HepG2 (cell line): ENCODE results near the gene FAAP100. TPM values are rescaled to one million over a fixed set of nuclear protein-coding genes. Genes with fewer than 3 reads are reported as not detected.

Experiments
- ATAC-seq: fragments of 200-7000 bp; cut with Tn5 transposase; 3 replicates; pipeline ENCODE4 v1.9.1; 2020; ENCODE audit warnings: mild to moderate bottlenecking, moderate library complexity
- BruUV-seq: library from RNA; stranded (reverse); fragments of 400-500 nt; replicated peaks from 2 replicates; lab custom pipeline; 2021; lab: Mats Ljungman, UMichigan
- CTCF ChIA-PET: fragments of 300-600 bp; formaldehyde crosslinking; extraction: SDS; loops from one replicate; lab custom pipeline; 2021; ENCODE audit warnings: low total read pairs, inconsistent platforms, low intra/inter-chr PET ratio; lab: Yijun Ruan, JAX
- POLR2A ChIA-PET: fragments of 350-600 bp; sonication (Branson Sonifier 250); formaldehyde crosslinking; loops from one replicate; lab custom pipeline; 2020; ENCODE audit warnings: antibody characterized with exemption, inconsistent platforms; lab: Yijun Ruan, JAX
- DNase-seq: peaks from one replicate; pipeline ENCODE4 v3.0.0-alpha.2; 2015; ENCODE audit warnings: low spot score
- FAIRE-seq: peaks from 3 replicates; lab custom pipeline; 2011; peaks lifted over from hg19 to GRCh38; lab: Jason Lieb, UNC
- H2AFZ ChIP-seq: one replicate; pipeline ENCODE4 v1.6.1; 2011; ENCODE audit warnings: low read length, inconsistent platforms
- H3K27ac ChIP-seq: fragments of 300-600 bp; 3 replicates; pipeline ENCODE4 v1.8.0; 2011; ENCODE audit warnings: mixed run types, mild to moderate bottlenecking, mixed read lengths, low read length, inconsistent platforms; ENCODE audit not compliant: insufficient read depth; ENCODE audit errors: extremely low read length
- H3K27me3 ChIP-seq, 2 experiments: fragments of 200-600 bp in 1 of 2; 2 replicates in 1 of 2; 3 replicates in 1 of 2; pipeline versions ENCODE4 v1.6.0 to v1.8.0; 2011; ENCODE audit warnings: low read length in 2 of 2, mild to moderate bottlenecking in 2 of 2, moderate library complexity in 2 of 2, inconsistent platforms in 1 of 2; ENCODE audit not compliant: insufficient read depth in 2 of 2, control insufficient read depth in 1 of 2
- H3K36me3 ChIP-seq, 2 experiments: fragments of 200-600 bp in 1 of 2; replicated peaks in 1 of 2; 2 replicates in 1 of 2; 3 replicates in 1 of 2; pipeline versions ENCODE4 v1.5.1 to v1.8.0; 2011; ENCODE audit warnings: low read length in 2 of 2, inconsistent platforms in 1 of 2; ENCODE audit not compliant: insufficient read depth in 2 of 2, control insufficient read depth in 1 of 2
- H3K4me1 ChIP-seq: 2 replicates; pipeline ENCODE4 v1.5.1; 2012; ENCODE audit warnings: low read length, inconsistent platforms; ENCODE audit not compliant: insufficient read depth
- H3K4me2 ChIP-seq: 2 replicates; pipeline ENCODE4 v1.6.0; 2011; ENCODE audit warnings: low read depth, low read length, inconsistent platforms
- H3K4me3 ChIP-seq, 3 experiments: fragments of 200-600 bp in 1 of 3; sonication (generic), shearing (Covaris generic) in 1 of 3; replicated peaks in 1 of 3; 2 replicates each; pipeline ENCODE4 v1.5.1; 2011 to 2016; ENCODE audit warnings: low read length in 3 of 3, inconsistent platforms in 2 of 3, low read depth in 2 of 3, mild to moderate bottlenecking in 2 of 3, control low read depth in 1 of 3, mixed read lengths in 1 of 3; ENCODE audit not compliant: insufficient read depth in 1 of 3
- H3K79me2 ChIP-seq: one replicate; pipeline ENCODE4 v1.6.1; 2011; ENCODE audit warnings: low read length, inconsistent platforms; ENCODE audit not compliant: insufficient read depth
- H3K9ac ChIP-seq: 2 replicates; pipeline ENCODE4 v1.6.0; 2011; ENCODE audit warnings: mild to moderate bottlenecking, low read depth, low read length, inconsistent platforms; ENCODE audit not compliant: insufficient read depth
- H3K9me3 ChIP-seq: 2 replicates; pipeline ENCODE4 v1.5.1; 2012; ENCODE audit warnings: mild to moderate bottlenecking, low read length
- H4K20me1 ChIP-seq: 2 replicates; pipeline ENCODE4 v1.6.0; 2011; ENCODE audit warnings: inconsistent platforms, mild to moderate bottlenecking, low read length, moderate library complexity; ENCODE audit not compliant: insufficient read depth
- HNF4A ChIP-seq: sonication (generic); formaldehyde crosslinking; IDR thresholded peaks from 2 replicates; pipeline ENCODE4 v1.4.0; 2020; ENCODE audit warnings: missing genetic modification reagents
- ZSCAN20 ChIP-seq: sonication (generic); formaldehyde crosslinking; IDR thresholded peaks from 2 replicates; pipeline ENCODE4 v1.4.0; 2020; ENCODE audit warnings: missing genetic modification reagents, mild to moderate bottlenecking, borderline replicate concordance
- WGBS: methylation state at CpG from one replicate; pipeline ENCODE4 v1.1.6; 2017; ENCODE audit warnings: low lambda C conversion rate; 5-methylcytosine and 5-hydroxymethylcytosine counted together
- in situ Hi-C: cut with HindIII; loops from 2 replicates; pipeline ENCODE4 v1.10.0; 2017; ENCODE audit warnings: low pct_unique_long_range_greater_than_20kb; ENCODE audit not compliant: extremely low pct_ligation_motif_present
- intact Hi-C: fragments of 100-400 bp; cut with micrococcal nuclease; formaldehyde crosslinking; loops from one replicate; pipeline ENCODE4 v1.10.0; 2022; ENCODE audit not compliant: unreplicated experiment
- polyA plus RNA-seq, 8 experiments: library from polyadenylated mRNA; depleted of rRNA in 3 of 8; stranded (reverse) in 7 of 8; unstranded in 1 of 8; fragments of >200 nt; fragmentation: Illumina TruSeq in 4 of 8; extraction: Trizol in 4 of 8; gene quantifications; 2 replicates each; pipeline versions ENCODE4 v1.2.1 to v1.2.3, GENCODE V29; 2011 to 2016; ENCODE audit warnings: low read depth in 4 of 8, missing spikeins in 1 of 8, mixed read lengths in 1 of 8; ENCODE audit not compliant: insufficient read depth in 1 of 8
- total RNA-seq, 5 experiments: library from RNA; depleted of rRNA; stranded (reverse); fragments of >200 nt; fragmentation: Illumina TruSeq; extraction: Trizol; gene quantifications; 2 replicates each; pipeline ENCODE4 v1.2.3, GENCODE V29; 2016; ENCODE audit warnings: low read depth in 1 of 5
- TF ChIP-seq, protein P1 (sequence below): IDR thresholded peaks from 2 replicates; pipeline ENCODE4 v1.6.1; 2016; ENCODE audit warnings: low read depth, missing genetic modification reagents, missing compliant biosample characterization
- TF ChIP-seq, protein P2 (sequence below): sonication (generic); formaldehyde crosslinking; IDR thresholded peaks from 2 replicates; pipeline ENCODE4 v1.4.0; 2020; ENCODE audit warnings: mild to moderate bottlenecking, missing genetic modification reagents

Gene FAAP100
- total and polyA plus RNA-seq, 2 of the 13 experiments (the other 11 are each of a cell fraction or from before 2014, with no cell fraction given), result 7.6 to 20.8 TPM

DNA sequence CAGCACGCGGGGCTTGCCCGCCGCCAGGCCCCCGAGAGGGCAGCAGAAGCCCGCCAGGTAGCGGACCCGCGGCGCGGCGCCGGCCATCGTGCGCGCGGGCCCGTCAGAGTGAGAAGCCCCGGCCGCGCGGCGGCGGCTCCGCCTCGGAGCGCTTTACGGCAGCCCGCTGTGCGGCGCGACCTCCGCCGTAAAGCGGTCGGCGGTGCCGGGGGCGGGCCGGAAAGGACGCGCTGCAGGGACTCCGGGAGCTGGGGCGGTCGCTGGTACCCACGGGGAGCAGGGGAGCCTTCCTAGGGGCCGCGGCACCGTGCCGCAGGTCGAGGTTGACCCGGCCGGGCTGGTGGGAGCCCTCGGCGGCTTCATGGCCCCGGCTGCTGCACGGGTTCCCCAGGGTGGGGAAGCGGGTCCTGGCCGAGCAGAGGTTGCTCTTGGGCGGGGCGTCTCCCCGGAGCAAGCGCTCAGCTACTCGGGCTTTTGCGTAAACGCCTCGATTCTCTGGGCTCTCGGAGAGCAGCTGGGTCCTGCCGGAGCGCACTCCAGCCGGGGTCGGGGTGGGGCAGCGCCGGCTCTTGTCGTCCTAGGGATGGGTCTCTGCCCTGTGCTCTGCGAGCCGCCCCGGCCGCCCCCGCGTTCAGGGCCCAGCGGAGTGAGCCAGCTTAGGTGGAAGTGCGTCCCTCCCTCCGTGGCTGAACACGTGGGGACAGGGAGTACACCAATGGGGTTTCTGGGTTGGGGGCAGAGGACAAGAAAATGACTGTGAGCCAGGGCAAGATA is at the start of gene FAAP100 (continued):
- TF ChIP-seq, protein P1, sequence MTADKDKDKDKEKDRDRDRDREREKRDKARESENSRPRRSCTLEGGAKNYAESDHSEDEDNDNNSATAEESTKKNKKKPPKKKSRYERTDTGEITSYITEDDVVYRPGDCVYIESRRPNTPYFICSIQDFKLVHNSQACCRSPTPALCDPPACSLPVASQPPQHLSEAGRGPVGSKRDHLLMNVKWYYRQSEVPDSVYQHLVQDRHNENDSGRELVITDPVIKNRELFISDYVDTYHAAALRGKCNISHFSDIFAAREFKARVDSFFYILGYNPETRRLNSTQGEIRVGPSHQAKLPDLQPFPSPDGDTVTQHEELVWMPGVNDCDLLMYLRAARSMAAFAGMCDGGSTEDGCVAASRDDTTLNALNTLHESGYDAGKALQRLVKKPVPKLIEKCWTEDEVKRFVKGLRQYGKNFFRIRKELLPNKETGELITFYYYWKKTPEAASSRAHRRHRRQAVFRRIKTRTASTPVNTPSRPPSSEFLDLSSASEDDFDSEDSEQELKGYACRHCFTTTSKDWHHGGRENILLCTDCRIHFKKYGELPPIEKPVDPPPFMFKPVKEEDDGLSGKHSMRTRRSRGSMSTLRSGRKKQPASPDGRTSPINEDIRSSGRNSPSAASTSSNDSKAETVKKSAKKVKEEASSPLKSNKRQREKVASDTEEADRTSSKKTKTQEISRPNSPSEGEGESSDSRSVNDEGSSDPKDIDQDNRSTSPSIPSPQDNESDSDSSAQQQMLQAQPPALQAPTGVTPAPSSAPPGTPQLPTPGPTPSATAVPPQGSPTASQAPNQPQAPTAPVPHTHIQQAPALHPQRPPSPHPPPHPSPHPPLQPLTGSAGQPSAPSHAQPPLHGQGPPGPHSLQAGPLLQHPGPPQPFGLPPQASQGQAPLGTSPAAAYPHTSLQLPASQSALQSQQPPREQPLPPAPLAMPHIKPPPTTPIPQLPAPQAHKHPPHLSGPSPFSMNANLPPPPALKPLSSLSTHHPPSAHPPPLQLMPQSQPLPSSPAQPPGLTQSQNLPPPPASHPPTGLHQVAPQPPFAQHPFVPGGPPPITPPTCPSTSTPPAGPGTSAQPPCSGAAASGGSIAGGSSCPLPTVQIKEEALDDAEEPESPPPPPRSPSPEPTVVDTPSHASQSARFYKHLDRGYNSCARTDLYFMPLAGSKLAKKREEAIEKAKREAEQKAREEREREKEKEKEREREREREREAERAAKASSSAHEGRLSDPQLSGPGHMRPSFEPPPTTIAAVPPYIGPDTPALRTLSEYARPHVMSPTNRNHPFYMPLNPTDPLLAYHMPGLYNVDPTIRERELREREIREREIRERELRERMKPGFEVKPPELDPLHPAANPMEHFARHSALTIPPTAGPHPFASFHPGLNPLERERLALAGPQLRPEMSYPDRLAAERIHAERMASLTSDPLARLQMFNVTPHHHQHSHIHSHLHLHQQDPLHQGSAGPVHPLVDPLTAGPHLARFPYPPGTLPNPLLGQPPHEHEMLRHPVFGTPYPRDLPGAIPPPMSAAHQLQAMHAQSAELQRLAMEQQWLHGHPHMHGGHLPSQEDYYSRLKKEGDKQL (CRISPR knock-in tag), result 0 out of 2 replicates have a peak, but pooled peaks have one; percentile 4
- TF ChIP-seq ZSCAN20 (CRISPR knock-in tag), result peak; percentile 78

DNA sequence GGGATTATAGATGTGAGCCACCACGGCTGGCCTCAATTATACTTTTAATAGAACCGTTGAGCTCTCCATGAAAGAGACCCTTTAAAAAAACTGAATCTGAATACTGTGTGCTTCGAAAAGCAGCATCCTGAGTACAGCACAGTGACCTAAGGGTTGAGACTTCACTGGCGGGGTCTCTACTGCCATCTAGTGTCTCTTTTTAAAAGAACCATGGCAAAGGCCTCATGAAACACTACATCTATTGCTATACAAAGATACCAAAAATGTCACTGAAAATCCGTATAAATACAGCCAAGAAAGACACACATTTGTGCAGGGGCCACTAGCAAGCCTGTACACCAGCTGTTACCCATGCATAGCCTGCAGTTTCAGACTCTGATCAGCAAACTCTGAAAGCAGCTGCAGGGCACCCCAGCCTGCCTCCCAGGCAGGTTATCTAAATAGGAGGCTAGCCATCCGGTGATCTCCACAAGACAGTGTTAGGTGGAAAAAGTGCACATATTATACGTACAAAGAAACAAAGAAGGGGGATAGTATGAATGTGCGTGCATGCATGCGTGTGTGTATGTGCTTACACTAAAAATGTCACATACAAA is 49.5 kb upstream of the FAAP100 start:
- intact Hi-C loops, result loop anchor here (1.0 to 2.0 kb wide), 3 partner anchors 43 to 348 kb away; no protein-coding TSS in a partner anchor
- Histone ChIP-seq H3K27me3 (no peaks in the 10 kb centered on the region), H3K9me3 (no peaks in the 10 kb centered on the region), H3K4me2 (no peak overlapping the region), H3K36me3 (peaks cover 32 to 70% of the 10 kb centered on the region in 2 experiments), H3K9ac (no peak overlapping the region), H4K20me1 (0 out of 2 replicates have a peak, but pooled peaks cover 10% of the 10 kb centered on the region), H3K4me1 (no peaks in the 10 kb centered on the region), H2AFZ (no peak overlapping the region), H3K4me3 (no peak overlapping the region), H3K27ac (no peak overlapping the region), H3K79me2 (no peaks in the 10 kb centered on the region)
- CTCF ChIA-PET, result interaction anchor here (1.1 to 2.1 kb wide), 3 partner anchors 43 to 348 kb away, joined by 3 to 12 read pairs (median 12); no protein-coding TSS in a partner anchor
- 54% methylated on average over 9 of the region's 9 CpGs for WGBS
- DNase-seq (peak; percentile 62), FAIRE-seq (peak; percentile 73), ATAC-seq (peak; percentile 94)
- in situ Hi-C loops, result no loop called here
- POLR2A ChIA-PET, result interaction anchor here (0.6 to 1.2 kb wide), 3 partner anchors 14 to 113 kb away, joined by 3 to 4 read pairs (median 4); partner anchors contain the start of gene FAAP100
- no TSS peak for BruUV-seq
- TF ChIP-seq, protein P2, sequence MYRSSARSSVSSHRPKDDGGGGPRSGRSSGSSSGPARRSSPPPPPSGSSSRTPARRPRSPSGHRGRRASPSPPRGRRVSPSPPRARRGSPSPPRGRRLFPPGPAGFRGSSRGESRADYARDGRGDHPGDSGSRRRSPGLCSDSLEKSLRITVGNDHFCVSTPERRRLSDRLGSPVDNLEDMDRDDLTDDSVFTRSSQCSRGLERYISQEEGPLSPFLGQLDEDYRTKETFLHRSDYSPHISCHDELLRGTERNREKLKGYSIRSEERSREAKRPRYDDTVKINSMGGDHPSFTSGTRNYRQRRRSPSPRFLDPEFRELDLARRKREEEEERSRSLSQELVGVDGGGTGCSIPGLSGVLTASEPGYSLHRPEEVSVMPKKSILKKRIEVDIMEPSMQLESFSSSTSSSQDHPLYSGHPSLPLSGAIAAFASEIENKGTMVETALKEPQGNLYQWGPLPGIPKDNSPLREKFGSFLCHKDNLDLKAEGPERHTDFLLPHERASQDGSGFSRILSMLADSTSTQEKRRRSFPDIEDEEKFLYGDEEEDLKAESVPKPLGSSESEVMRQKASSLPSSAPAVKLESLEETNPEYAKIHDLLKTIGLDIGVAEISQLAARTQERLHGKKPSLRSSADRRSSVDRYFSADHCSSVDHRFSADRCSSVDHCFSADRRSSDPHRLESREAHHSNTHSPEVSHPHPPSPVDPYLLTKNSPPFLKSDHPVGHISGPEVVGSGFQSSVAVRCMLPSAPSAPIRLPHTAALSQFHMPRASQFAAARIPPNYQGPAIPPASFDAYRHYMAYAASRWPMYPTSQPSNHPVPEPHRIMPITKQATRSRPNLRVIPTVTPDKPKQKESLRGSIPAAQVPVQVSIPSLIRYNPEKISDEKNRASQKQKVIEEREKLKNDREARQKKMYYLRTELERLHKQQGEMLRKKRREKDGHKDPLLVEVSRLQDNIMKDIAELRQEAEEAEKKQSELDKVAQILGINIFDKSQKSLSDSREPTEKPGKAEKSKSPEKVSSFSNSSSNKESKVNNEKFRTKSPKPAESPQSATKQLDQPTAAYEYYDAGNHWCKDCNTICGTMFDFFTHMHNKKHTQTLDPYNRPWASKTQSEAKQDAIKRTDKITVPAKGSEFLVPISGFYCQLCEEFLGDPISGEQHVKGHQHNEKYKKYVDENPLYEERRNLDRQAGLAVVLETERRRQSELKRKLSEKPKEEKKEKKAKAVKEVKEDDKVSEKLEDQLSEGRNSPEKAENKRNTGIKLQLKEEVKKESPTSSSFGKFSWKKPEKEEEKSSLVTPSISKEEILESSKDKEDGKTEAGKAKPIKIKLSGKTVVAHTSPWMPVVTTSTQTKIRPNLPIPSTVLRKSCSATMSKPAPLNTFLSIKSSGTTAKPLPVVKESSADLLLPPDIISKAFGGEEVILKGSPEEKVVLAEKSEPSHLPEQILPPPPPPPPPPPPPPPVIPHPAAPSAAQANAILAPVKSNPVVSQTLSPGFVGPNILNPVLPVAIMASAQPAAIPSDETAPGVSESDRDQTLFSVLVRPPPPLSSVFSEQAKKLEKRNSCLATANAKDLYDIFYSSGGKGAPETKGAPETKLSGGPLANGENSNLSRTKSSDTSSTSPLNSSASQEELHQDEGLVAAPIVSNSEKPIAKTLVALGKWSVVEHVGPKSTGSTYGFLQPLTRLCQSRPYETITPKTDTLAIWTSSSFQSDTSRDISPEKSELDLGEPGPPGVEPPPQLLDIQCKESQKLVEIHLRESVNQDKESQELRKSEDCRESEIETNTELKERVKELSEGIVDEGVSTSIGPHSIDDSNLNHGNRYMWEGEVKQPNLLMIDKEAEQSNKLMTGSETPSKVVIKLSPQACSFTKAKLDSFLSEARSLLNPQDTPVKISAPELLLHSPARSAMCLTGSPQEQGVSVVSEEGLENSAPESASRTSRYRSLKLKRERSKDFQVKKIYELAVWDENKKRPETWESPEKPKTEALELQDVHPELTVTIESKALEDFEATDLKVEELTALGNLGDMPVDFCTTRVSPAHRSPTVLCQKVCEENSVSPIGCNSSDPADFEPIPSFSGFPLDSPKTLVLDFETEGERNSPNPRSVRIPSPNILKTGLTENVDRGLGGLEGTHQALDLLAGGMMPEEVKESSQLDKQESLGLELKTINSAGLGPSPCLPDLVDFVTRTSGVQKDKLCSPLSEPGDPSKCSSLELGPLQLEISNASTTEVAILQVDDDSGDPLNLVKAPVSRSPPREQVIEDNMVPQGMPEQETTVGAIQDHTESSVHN (CRISPR knock-in tag), result no peak
- TF ChIP-seq HNF4A (CRISPR knock-in tag), result no peak
